Right cardiac atrium (tissue), 5 donors: ENCODE measurements around the gene RNU7-1. TPM values are rescaled to one million over a fixed set of nuclear protein-coding genes. Genes with fewer than 3 reads are reported as not detected.

ENCODE experiments used
- ATAC-seq, 2 donors: fragments of 200-7000 bp; cut with Tn5 transposase; one replicate each; pipeline versions ENCODE4 v1.8.0 to v1.9.1; 2020; ENCODE audit warnings: moderate library complexity in 2 of 2, mild to moderate bottlenecking in 1 of 2
- DNase-seq, 3 donors: peaks; one replicate each; pipeline ENCODE4 v3.0.0-alpha.2; 2020
- H3K27ac ChIP-seq: one replicate; pipeline ENCODE4 v1.5.1; 2013; ENCODE audit warnings: mild to moderate bottlenecking, low read length, control low read depth, moderate library complexity
- H3K27me3 ChIP-seq: one replicate; pipeline ENCODE4 v1.6.1; 2013; ENCODE audit not compliant: control insufficient read depth, insufficient read depth
- H3K4me1 ChIP-seq: one replicate; pipeline ENCODE4 v1.6.1; 2013; ENCODE audit warnings: low read length; ENCODE audit not compliant: control insufficient read depth, insufficient read depth
- H3K4me3 ChIP-seq: one replicate; pipeline ENCODE4 v1.5.1; 2013; ENCODE audit warnings: low read length, control low read depth
- H3K9me3 ChIP-seq: one replicate; pipeline ENCODE4 v1.6.1; 2013; ENCODE audit warnings: low read length; ENCODE audit not compliant: control insufficient read depth
- WGBS: extraction: QIAGEN DNeasy Blood & Tissue Kit; methylation state at CpG from one replicate; pipeline ENCODE4 v1.1.7; 2013; 5-methylcytosine and 5-hydroxymethylcytosine counted together
- intact Hi-C, 4 donors: fragments of 100-400 bp; cut with DNase I; formaldehyde crosslinking; loops; one replicate each; pipeline versions ENCODE4 v1.11.0 to v1.14.0; 2022 to 2023
- polyA plus RNA-seq: library from polyadenylated mRNA; stranded (reverse); fragments of 200-250 nt; gene quantifications from one replicate; pipeline ENCODE4 v1.2.3, GENCODE V29; 2013
- total RNA-seq, 4 donors: library from RNA; stranded (reverse); fragmentation: NEBNext Ultra II Directional; extraction: Animal tissue kit (Norgen Biotek cat#: 25700); gene quantifications; one replicate each; pipeline ENCODE4 v1.2.1, GENCODE V29; 2021
- donor health status: healthy with polysubstance abuse.
- donor health status: DM: no; HTN: yes; CAD: no.
- donor health status: DM: no; HTN: no; CAD: no.
- donor health status: DM: no; HTN: yes; CAD: no; lungs with severe emphysema.
- donor health status: DM: yes; HTN: yes; CAD: no.

Gene RNU7-1
- total and polyA plus RNA-seq, 5 donors, result not detected

GRCh38 chr12:6950401-6950801, 6.8 kb downstream of the RNU7-1 start:
- DNase-seq (no peak), ATAC-seq (no peak)
- 79% methylated on average over 1 of the region's 1 CpG for WGBS
- no peaks in the 10 kb centered on the region for H3K4me1 ChIP-seq
- no peaks in the 10 kb centered on the region for H3K9me3 ChIP-seq
- no peak overlapping the region for H3K4me3 ChIP-seq
- intact Hi-C loops, result loop anchor here in 1 of 4 donors (10.0 kb wide), 1 partner anchor 154 kb away; the partner anchor contains the start of gene C1RL
- H3K27ac ChIP-seq, result no peak overlapping the region
- no peaks in the 10 kb centered on the region for H3K27me3 ChIP-seq

- ATAC-seq, result peak; percentile 12 to 20
- Histone ChIP-seq H3K27me3 (no peaks in the 10 kb centered on the region), H3K4me1 (no peaks in the 10 kb centered on the region), H3K9me3 (no peaks in the 10 kb centered on the region), H3K27ac (peak within 1 kb of the TSS; percentile 22), H3K4me3 (peak within 1 kb of the TSS; percentile 1)
- intact Hi-C loops, result loop anchor here in 1 of 4 donors (10.0 kb wide), 1 partner anchor 154 kb away; the partner anchor contains the start of gene C1RL
- WGBS, result 69% methylated on average over 25 of the region's 25 CpGs
- DNase-seq, result peak; percentile 67 to 90 (median 86)
Observed at GRCh38 chr12:6950811-6951540, 7.4 kb downstream of the RNU7-1 start, which contains the start of gene PTPN6. TSS of gene PTPN6 (plus strand) at chr12:6951356. CDS start at chr12:6951513, 157 bp downstream.

DNA sequence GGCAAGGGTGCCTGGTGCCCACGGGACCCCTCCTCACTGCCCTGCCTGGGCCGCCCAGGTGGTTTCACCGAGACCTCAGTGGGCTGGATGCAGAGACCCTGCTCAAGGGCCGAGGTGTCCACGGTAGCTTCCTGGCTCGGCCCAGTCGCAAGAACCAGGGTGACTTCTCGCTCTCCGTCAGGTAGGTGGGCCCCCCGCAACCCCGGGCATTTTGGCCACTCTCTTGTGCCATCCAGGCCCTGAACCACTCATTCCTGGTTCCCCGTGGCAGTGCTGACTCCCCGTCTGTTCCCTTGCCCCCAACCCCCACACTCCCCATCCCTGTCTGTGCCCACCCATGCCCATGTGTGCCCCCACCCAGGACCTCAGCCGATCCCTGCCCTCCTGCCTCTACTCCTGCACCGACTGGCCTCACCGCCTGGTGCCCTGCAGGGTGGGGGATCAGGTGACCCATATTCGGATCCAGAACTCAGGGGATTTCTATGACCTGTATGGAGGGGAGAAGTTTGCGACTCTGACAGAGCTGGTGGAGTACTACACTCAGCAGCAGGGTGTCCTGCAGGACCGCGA, 8.0 kb downstream of the RNU7-1 start:
- intact Hi-C loops, result loop anchor here in 1 of 4 donors (10.0 kb wide), 1 partner anchor 153 kb away; the partner anchor contains the start of gene C1RL
- Histone ChIP-seq H3K4me1 (no peaks in the 10 kb centered on the region), H3K27me3 (no peaks in the 10 kb centered on the region), H3K4me3 (peak overlapping the region; percentile 1), H3K27ac (peak overlapping the region; percentile 22), H3K9me3 (no peaks in the 10 kb centered on the region)
- 84% methylated on average over 20 of the region's 20 CpGs for WGBS
- DNase-seq, result peak; percentile 20 to 54 (median 29)
- no peak for ATAC-seq

DNA sequence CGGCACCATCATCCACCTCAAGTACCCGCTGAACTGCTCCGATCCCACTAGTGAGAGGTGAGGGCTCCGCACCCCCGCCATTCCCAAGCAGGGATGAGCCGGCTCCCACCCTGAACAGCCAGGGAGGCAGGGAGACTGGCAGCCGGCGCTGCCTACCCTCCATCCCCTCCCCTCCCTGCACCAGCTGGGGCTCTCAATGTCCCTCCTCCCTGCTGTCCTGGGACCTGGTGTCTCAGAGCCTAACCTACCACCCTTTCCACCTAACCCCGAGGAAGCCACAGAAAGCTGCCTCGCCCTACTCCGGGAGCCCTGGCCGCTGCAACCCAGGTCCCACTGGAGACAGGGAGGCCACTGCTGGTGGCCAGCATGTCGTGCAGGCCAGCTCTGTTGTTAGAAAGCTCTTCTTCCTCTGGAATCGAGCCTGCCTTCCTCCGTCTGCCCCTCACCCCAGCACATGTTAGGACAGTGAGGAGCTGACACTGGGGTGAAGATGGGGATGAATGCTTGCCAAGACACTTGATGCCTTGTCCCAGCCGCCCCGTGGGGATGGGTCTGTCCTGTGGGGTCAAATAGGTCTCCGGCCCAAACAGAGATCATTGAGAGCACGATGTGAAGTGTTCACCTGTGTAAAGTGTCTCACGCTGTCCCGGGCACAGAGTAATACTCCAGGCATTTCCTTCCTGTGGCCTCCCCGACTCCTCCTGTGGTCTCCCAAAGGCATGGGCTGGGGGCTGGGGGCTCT, 8.7 kb downstream of the RNU7-1 start:
- intact Hi-C loops, result loop anchor here in 1 of 4 donors (10.0 kb wide), 1 partner anchor 153 kb away; the partner anchor contains the start of gene C1RL
- no peak overlapping the region for H3K27ac ChIP-seq
- H3K4me1 ChIP-seq, result no peaks in the 10 kb centered on the region
- H3K4me3 ChIP-seq, result peak overlapping the region; percentile 4
- WGBS, result 64% methylated on average over 22 of the region's 22 CpGs
- H3K9me3 ChIP-seq, result no peaks in the 10 kb centered on the region
- ATAC-seq, result no peak
- DNase-seq, result peak; percentile 13 to 57 (median 53)
- no peaks in the 10 kb centered on the region for H3K27me3 ChIP-seq

- H3K4me1 ChIP-seq, result no peaks in the 10 kb centered on the region
- 78% methylated on average over 15 of the region's 15 CpGs for WGBS
Observed at GRCh38 chr12:6952863-6953441, 9.3 kb downstream of the RNU7-1 start.

GRCh38 chr12:6953442-6954315, 10.1 kb downstream of the RNU7-1 start:
- Histone ChIP-seq H3K9me3 (no peaks in the 10 kb centered on the region), H3K4me1 (no peaks in the 10 kb centered on the region), H3K27me3 (no peaks in the 10 kb centered on the region), H3K4me3 (no peak overlapping the region), H3K27ac (no peak overlapping the region)
- intact Hi-C loops, result loop anchor here in 1 of 4 donors (10.0 kb wide), 1 partner anchor 151 kb away; the partner anchor contains the start of gene C1RL
- DNase-seq (peak; percentile 48 to 83 (median 75)), ATAC-seq (peak; percentile 42 to 69)
- WGBS, result 46% methylated on average over 24 of the region's 24 CpGs

More at GRCh38 chr12:6952863-6953441, 9.3 kb downstream of the RNU7-1 start:
- ATAC-seq (no peak), DNase-seq (peak in 1 of 3 donors; percentile 26)
- intact Hi-C loops, result loop anchor here in 1 of 4 donors (10.0 kb wide), 1 partner anchor 152 kb away; the partner anchor contains the start of gene C1RL
- Histone ChIP-seq H3K9me3 (no peaks in the 10 kb centered on the region), H3K4me3 (peak overlapping the region; percentile 4), H3K27me3 (no peaks in the 10 kb centered on the region), H3K27ac (no peak overlapping the region)

DNA sequence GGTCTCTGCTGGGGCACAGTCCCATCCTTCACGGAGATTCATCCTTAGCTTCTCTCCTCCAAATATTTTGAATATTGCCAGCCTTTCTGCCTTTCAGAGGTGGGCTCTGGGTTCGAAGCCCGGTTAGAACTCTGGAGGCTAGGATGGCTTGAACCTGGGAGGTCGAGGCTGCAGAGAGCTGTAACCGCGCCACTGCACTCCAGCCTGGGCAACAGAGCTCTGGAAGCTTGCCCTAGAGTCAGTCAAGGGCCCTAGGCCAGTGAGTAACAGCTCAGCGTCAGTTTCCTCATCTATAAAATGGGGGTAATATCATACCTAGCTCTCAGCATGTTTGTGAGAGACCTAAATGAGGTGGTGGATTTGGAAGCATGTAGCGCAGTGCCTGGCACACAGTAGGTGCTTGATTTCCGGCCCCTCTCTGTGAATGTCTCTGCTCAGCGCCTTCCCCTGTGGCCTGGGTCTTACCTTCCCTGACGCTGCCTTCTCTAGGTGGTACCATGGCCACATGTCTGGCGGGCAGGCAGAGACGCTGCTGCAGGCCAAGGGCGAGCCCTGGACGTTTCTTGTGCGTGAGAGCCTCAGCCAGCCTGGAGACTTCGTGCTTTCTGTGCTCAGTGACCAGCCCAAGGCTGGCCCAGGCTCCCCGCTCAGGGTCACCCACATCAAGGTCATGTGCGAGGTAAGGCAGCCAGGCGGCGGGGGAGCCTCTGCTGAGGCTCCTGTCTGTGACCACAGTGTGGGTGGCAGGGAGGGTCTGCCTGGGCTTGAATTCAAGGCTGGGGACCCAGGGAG, 10.9 kb downstream of the RNU7-1 start:
- peak; percentile 10 to 51 (median 47) for DNase-seq
- no peaks in the 10 kb centered on the region for H3K4me1 ChIP-seq

GRCh38 chr12:6955108-6956020, 11.7 kb downstream of the RNU7-1 start:
- H3K27ac ChIP-seq, result no peak overlapping the region
- H3K9me3 ChIP-seq, result no peaks in the 10 kb centered on the region
- ATAC-seq (no peak), DNase-seq (peak in 2 of 3 donors; percentile 41 to 50)
- H3K27me3 ChIP-seq, result no peaks in the 10 kb centered on the region
- no peak overlapping the region for H3K4me3 ChIP-seq
- 93% methylated on average over 22 of the region's 22 CpGs for WGBS
- H3K4me1 ChIP-seq, result no peaks in the 10 kb centered on the region
- intact Hi-C loops, result loop anchor here in 1 of 4 donors (10.0 kb wide), 1 partner anchor 149 kb away; the partner anchor contains the start of gene C1RL

More for the DNA sequence above, 10.9 kb downstream of the RNU7-1 start:
- Histone ChIP-seq H3K27ac (no peak overlapping the region), H3K27me3 (no peaks in the 10 kb centered on the region), H3K4me3 (no peak overlapping the region), H3K9me3 (no peaks in the 10 kb centered on the region)
- WGBS, result 88% methylated on average over 21 of the region's 21 CpGs
- no peak for ATAC-seq
- intact Hi-C loops, result loop anchor here in 1 of 4 donors (10.0 kb wide), 1 partner anchor 150 kb away; the partner anchor contains the start of gene C1RL
